Panc1 (cell line): Measurements from ENCODE around the gene CEACAM7. TPM values are rescaled to one million over a fixed set of nuclear protein-coding genes. Genes with fewer than 3 reads are reported as not detected.

ENCODE experiments used
- ATAC-seq: fragments of 200-7000 bp; cut with Tn5 transposase; 2 replicates; pipeline ENCODE4 v1.9.1; 2020; ENCODE audit warnings: mild to moderate bottlenecking, moderate library complexity
- BruUV-seq: library from RNA; stranded (reverse); fragments of 400-500 nt; replicated peaks from 2 replicates; lab custom pipeline; 2021; lab: Mats Ljungman, UMichigan
- CTCF ChIA-PET: fragments of 300-600 bp; sonication (Branson Sonifier 250); formaldehyde crosslinking; loops from one replicate; lab custom pipeline; 2022; ENCODE audit warnings: antibody characterized with exemption; lab: Charles Lee
- POLR2A ChIA-PET: fragments of 300-600 bp; sonication (Branson Sonifier 250); formaldehyde crosslinking; loops from one replicate; lab custom pipeline; 2022; ENCODE audit warnings: antibody characterized with exemption; lab: Charles Lee
- DNase-seq: peaks from one replicate; pipeline ENCODE4 v3.0.0-alpha.2; 2010; ENCODE audit warnings: low read depth, low spot score
- H3K27ac ChIP-seq: 2 replicates; pipeline ENCODE4 v1.5.1; 2011; ENCODE audit warnings: mild to moderate bottlenecking, low read length, inconsistent platforms
- H3K27me3 ChIP-seq: fragments of 200-500 bp; sonication (Bioruptor generic); 2 replicates; pipeline ENCODE4 v1.6.0; 2014; ENCODE audit warnings: low read length, inconsistent platforms; ENCODE audit not compliant: control insufficient read depth, insufficient read depth
- H3K36me3 ChIP-seq: fragments of 200-500 bp; sonication (Bioruptor generic); 2 replicates; pipeline ENCODE4 v1.5.1; 2014; ENCODE audit warnings: inconsistent platforms, mild to moderate bottlenecking, low read length, moderate library complexity; ENCODE audit not compliant: control insufficient read depth, insufficient read depth
- H3K4me1 ChIP-seq: 2 replicates; pipeline ENCODE4 v1.5.1; 2011; ENCODE audit warnings: inconsistent platforms, mild to moderate bottlenecking, low read length, moderate library complexity; ENCODE audit not compliant: control insufficient read depth, insufficient read depth
- H3K4me3 ChIP-seq, 2 experiments: 2 replicates each; pipeline ENCODE4 v1.5.1; 2011 to 2012; ENCODE audit warnings: low read depth in 2 of 2, low read length in 2 of 2, mild to moderate bottlenecking in 2 of 2, inconsistent platforms in 1 of 2, moderate library complexity in 1 of 2
- H3K9me3 ChIP-seq: fragments of 200-500 bp; sonication (Bioruptor generic); 2 replicates; pipeline ENCODE4 v1.5.1; 2014; ENCODE audit warnings: low read depth, mild to moderate bottlenecking, inconsistent platforms, low read length, moderate library complexity; ENCODE audit not compliant: control insufficient read depth, insufficient read depth
- CTCF ChIP-seq: fragments of 450-650 bp; IDR thresholded peaks from 2 replicates; pipeline ENCODE4 v1.5.1; 2017; ENCODE audit warnings: mild to moderate bottlenecking
- POLR2AphosphoS5 ChIP-seq: IDR thresholded peaks from 2 replicates; pipeline ENCODE4 v1.6.1; 2012; ENCODE audit warnings: mild to moderate bottlenecking, low read depth, low read length, moderate library complexity
- REST ChIP-seq, 2 experiments: IDR thresholded peaks; 2 replicates each; pipeline ENCODE4 v1.6.1; 2011 to 2012; ENCODE audit warnings: low read depth in 2 of 2, control low read depth in 1 of 2, low read length in 1 of 2, mild to moderate bottlenecking in 1 of 2, moderate library complexity in 1 of 2; ENCODE audit not compliant: insufficient read depth in 1 of 2
- SIN3A ChIP-seq: IDR thresholded peaks from 2 replicates; pipeline ENCODE4 v1.6.1; 2012; ENCODE audit warnings: low read depth, mild to moderate bottlenecking, low read length, moderate library complexity, borderline replicate concordance; ENCODE audit not compliant: insufficient read depth
- TCF7L2 ChIP-seq: IDR thresholded peaks from 2 replicates; pipeline ENCODE4 v1.6.1; 2011; ENCODE audit warnings: mild to moderate bottlenecking, low read depth, low read length, inconsistent platforms
- in situ Hi-C: cut with HindIII; loops from 2 replicates; pipeline ENCODE4 v1.10.0; 2016; ENCODE audit warnings: low sequenced_read_pairs, low pct_unique_long_range_greater_than_20kb
- intact Hi-C: fragments of 100-400 bp; cut with micrococcal nuclease; formaldehyde crosslinking; loops from one replicate; pipeline ENCODE4 v1.10.0; 2022; ENCODE audit not compliant: unreplicated experiment
- total RNA-seq: library from RNA; stranded (reverse); gene quantifications from one replicate; pipeline ENCODE4 v1.2.1, GENCODE V29; 2021; ENCODE audit not compliant: unreplicated experiment

The CEACAM7 gene
- total RNA-seq, 1 experiment from 2014 or later: not detected

- in situ Hi-C loops: no loop called here
- ATAC-seq (no peak), DNase-seq (no peak)
- CTCF ChIA-PET: interaction anchor here (2.3 kb wide), 1 partner anchor 49 kb away, joined by 9 read pairs; no protein-coding TSS in a partner anchor
- no peak overlapping the region for H3K27ac ChIP-seq
- no peak overlapping the region for H3K4me3 ChIP-seq
- intact Hi-C loops: loop anchor here (5.0 kb wide), 1 partner anchor 48 kb away; no protein-coding TSS in a partner anchor
- no TSS peak for BruUV-seq
- no peaks in the 10 kb centered on the region for H3K4me1 ChIP-seq
- TF ChIP-seq TCF7L2 (no peak), REST (IDR thresholded peaks at IDR 0.05; ENCODE audit: insufficient read depth in 1 of 2, low read depth in 2 of 2, low read length in 1 of 2) (no peak), POLR2AphosphoS5 (no peak), CTCF (no peak), SIN3A (no peak)
- no peaks in the 10 kb centered on the region for H3K36me3 ChIP-seq
- H3K9me3 ChIP-seq: no peaks in the 10 kb centered on the region
- POLR2A ChIA-PET: no interaction called here
- no peaks in the 10 kb centered on the region for H3K27me3 ChIP-seq
Observed at GRCh38 chr19:41690801-41691065, 2.7 kb upstream of the CEACAM7 start.

- Histone ChIP-seq H3K4me1 (no peaks in the 10 kb centered on the region), H3K27me3 (no peaks in the 10 kb centered on the region), H3K36me3 (no peaks in the 10 kb centered on the region), H3K27ac (no peak overlapping the region), H3K9me3 (no peaks in the 10 kb centered on the region), H3K4me3 (no peak overlapping the region)
- ATAC-seq (no peak), DNase-seq (no peak)
- intact Hi-C loops: loop anchor here (5.0 kb wide), 1 partner anchor 48 kb away; no protein-coding TSS in a partner anchor
- in situ Hi-C loops: no loop called here
- TF ChIP-seq REST (IDR thresholded peaks at IDR 0.05; ENCODE audit: insufficient read depth in 1 of 2, low read depth in 2 of 2, low read length in 1 of 2) (no peak), POLR2AphosphoS5 (no peak), CTCF (no peak), TCF7L2 (no peak)
- ChIA-PET POLR2A (no interaction called here), CTCF (no interaction called here)
- no TSS peak for BruUV-seq
Observed at GRCh38 chr19:41689993-41690800, 2.1 kb upstream of the CEACAM7 start.
